Vagina (tissue), 2 donors: Measurements from ENCODE around the gene DIP2A.
"Not testable (repeated sequence)": the region's sequence is repeated elsewhere in the genome, so short reads cannot be mapped to it uniquely, and the experiment has no call there.

Experiments
- POLR2A ChIP-seq, 2 donors: fragments of 450-650 bp; IDR thresholded peaks; one replicate each; pipeline ENCODE4 v1.6.1; 2017; ENCODE audit warnings: antibody characterized with exemption in 2 of 2, mild to moderate bottlenecking in 2 of 2, moderate library complexity in 2 of 2
- POLR2AphosphoS5 ChIP-seq, 2 donors: sonication (generic); formaldehyde crosslinking; IDR thresholded peaks; one replicate each; pipeline ENCODE4 v1.9.0; 2017; ENCODE audit warnings: antibody characterized with exemption in 2 of 2, mild to moderate bottlenecking in 2 of 2, low read depth in 1 of 2; ENCODE audit not compliant: insufficient read depth in 1 of 2
- TF ChIP-seq, protein P1 (sequence below), 3 experiments: fragments of 450-650 bp in 2 of 3; fragments of 200-600 bp in 1 of 3; sonication (generic) in 1 of 3; IDR thresholded peaks; one replicate each; pipeline ENCODE4 v1.5.1; 2017 to 2019; ENCODE audit warnings: antibody characterized with exemption in 3 of 3, mild to moderate bottlenecking in 2 of 3, moderate library complexity in 2 of 3

DNA sequence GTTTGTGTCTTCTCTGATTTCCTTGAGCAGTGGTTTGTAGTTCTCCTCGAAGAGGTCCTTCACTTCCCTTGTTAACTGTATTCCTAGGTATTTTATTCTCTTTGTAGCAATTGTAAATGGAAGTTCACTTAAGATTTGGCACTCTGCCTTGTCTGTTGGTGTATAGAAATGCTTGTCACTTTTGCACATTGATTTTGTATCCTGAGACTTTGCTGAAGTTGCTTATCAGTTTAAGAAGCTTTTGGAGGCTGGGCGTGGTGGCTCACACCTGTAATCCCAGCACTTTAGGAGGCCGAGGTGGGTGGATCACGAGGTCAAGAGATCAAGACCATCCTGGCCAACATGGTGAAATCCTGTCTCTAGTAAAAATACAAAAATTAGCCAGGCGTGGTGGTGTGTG, 119.1 kb downstream of the DIP2A start:
- not testable (repeated sequence) for TF ChIP-seq POLR2A (IDR thresholded peaks at IDR 0.05); POLR2AphosphoS5 (IDR thresholded peaks at IDR 0.05; ENCODE audit: insufficient read depth in 1 of 2, low read depth in 1 of 2)
- TF ChIP-seq, protein P1, sequence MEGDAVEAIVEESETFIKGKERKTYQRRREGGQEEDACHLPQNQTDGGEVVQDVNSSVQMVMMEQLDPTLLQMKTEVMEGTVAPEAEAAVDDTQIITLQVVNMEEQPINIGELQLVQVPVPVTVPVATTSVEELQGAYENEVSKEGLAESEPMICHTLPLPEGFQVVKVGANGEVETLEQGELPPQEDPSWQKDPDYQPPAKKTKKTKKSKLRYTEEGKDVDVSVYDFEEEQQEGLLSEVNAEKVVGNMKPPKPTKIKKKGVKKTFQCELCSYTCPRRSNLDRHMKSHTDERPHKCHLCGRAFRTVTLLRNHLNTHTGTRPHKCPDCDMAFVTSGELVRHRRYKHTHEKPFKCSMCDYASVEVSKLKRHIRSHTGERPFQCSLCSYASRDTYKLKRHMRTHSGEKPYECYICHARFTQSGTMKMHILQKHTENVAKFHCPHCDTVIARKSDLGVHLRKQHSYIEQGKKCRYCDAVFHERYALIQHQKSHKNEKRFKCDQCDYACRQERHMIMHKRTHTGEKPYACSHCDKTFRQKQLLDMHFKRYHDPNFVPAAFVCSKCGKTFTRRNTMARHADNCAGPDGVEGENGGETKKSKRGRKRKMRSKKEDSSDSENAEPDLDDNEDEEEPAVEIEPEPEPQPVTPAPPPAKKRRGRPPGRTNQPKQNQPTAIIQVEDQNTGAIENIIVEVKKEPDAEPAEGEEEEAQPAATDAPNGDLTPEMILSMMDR (IDR thresholded peaks at IDR 0.05), result not testable (repeated sequence)
